Thoracic aorta (tissue), 2 donors: ENCODE results near the gene CLEC10A. TPM values are rescaled to one million over a fixed set of nuclear protein-coding genes. Genes with fewer than 3 reads are reported as not detected.
"Not testable (repeated sequence)": the region's sequence is repeated elsewhere in the genome, so short reads cannot be mapped to it uniquely, and the experiment has no call there.

ENCODE experiments used
- ATAC-seq: fragments of 150-250 bp; one replicate; pipeline ENCODE4 v1.8.0; 2017; ENCODE audit warnings: low read depth; ENCODE audit not compliant: insufficient number of reproducible peaks, low FRiP score
- DNase-seq: peaks from one replicate; pipeline ENCODE4 v3.0.0-alpha.2; 2020; ENCODE audit warnings: low spot score
- H3K27ac ChIP-seq, 2 donors: fragments of 200-600 bp; sonication (generic); 1 replicate in 1 of 2; 2 replicates in 1 of 2; pipeline ENCODE4 v1.5.1; 2016; ENCODE audit warnings: mild to moderate bottlenecking in 2 of 2, moderate library complexity in 2 of 2
- H3K27me3 ChIP-seq: fragments of 200-600 bp; sonication (generic); replicated peaks from 2 replicates; pipeline ENCODE4 v1.6.0; 2016; ENCODE audit warnings: mild to moderate bottlenecking; ENCODE audit not compliant: insufficient read depth
- H3K36me3 ChIP-seq: fragments of 200-600 bp; sonication (generic); one replicate; pipeline ENCODE4 v1.5.1; 2016
- H3K4me1 ChIP-seq, 2 donors: fragments of 200-600 bp; sonication (generic); 1 replicate in 1 of 2; 2 replicates in 1 of 2; pipeline versions ENCODE4 v1.5.1 to v1.6.0; 2016; ENCODE audit warnings: low read depth in 2 of 2, mild to moderate bottlenecking in 1 of 2; ENCODE audit not compliant: control insufficient read depth in 1 of 2
- H3K4me3 ChIP-seq: fragments of 200-600 bp; sonication (generic); 2 replicates; pipeline ENCODE4 v1.5.1; 2016; ENCODE audit warnings: mild to moderate bottlenecking
- H3K9me3 ChIP-seq: fragments of 200-600 bp; sonication (generic); 2 replicates; pipeline ENCODE4 v1.5.1; 2016
- total RNA-seq, 2 donors: library from RNA; depleted of rRNA; stranded (reverse); fragments of >200 nt; gene quantifications; one replicate each; pipeline versions ENCODE4 v1.1.0 to v1.2.3, GENCODE V29; 2016
- TF ChIP-seq, protein P1 (sequence below): fragments of 200-600 bp; sonication (generic); IDR thresholded peaks from one replicate; pipeline ENCODE4 v1.5.1; 2019; ENCODE audit warnings: antibody characterized with exemption

The CLEC10A gene, protein sequence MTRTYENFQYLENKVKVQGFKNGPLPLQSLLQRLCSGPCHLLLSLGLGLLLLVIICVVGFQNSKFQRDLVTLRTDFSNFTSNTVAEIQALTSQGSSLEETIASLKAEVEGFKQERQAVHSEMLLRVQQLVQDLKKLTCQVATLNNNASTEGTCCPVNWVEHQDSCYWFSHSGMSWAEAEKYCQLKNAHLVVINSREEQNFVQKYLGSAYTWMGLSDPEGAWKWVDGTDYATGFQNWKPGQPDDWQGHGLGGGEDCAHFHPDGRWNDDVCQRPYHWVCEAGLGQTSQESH
- 1 to 10 TPM; 3.2 to 5.8 TPM for total RNA-seq

DNA sequence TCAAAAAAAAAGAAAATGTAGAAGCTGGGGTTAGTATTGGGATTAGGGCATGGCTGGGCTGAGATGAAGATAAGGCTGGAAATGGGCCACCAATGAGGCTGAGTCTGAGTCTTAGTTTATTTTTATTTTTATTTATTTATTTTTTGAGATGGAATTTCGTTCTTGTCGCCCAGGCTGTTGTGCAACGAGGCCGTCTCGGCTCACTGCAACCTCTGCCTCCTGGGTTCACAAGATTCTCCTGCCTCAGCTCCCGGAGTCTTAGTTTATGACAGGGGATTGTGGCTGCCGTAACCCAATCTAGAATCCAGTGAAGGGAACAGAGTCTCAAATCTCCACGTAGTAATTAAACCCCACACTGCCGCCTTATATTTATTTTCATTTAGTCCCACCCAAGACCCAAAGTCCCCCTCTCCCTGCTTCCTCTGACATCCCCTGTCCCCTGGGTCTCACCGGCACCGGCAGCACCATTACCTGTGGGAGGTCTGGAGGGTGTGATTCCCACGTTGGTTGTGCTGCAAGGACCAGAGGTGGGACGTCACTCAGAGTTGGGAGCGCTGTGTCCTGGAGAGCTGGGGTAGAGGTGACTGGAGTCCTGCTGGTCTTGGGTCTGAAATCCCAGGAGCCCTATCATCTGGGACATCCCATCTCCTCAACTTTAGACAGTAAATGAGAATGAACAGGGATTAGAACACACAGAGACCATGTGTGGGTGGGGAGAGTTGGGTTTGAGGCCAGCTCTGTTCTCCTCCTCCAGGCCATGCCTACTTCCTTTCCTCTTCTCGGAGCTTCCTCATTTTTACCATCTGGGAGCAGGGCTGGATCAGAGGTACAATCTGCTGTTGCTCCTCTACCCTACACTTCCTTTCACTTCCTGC, at the start of gene CLEC10A:
Gene CLEC10A, minus strand, starts transcription at position 671 of the 875 bp plus-strand sequence. CDS start 1,439 bp downstream, outside the sequence.
- H3K4me1 ChIP-seq: no peaks in the 10 kb centered on the region
- TF ChIP-seq, protein P1, sequence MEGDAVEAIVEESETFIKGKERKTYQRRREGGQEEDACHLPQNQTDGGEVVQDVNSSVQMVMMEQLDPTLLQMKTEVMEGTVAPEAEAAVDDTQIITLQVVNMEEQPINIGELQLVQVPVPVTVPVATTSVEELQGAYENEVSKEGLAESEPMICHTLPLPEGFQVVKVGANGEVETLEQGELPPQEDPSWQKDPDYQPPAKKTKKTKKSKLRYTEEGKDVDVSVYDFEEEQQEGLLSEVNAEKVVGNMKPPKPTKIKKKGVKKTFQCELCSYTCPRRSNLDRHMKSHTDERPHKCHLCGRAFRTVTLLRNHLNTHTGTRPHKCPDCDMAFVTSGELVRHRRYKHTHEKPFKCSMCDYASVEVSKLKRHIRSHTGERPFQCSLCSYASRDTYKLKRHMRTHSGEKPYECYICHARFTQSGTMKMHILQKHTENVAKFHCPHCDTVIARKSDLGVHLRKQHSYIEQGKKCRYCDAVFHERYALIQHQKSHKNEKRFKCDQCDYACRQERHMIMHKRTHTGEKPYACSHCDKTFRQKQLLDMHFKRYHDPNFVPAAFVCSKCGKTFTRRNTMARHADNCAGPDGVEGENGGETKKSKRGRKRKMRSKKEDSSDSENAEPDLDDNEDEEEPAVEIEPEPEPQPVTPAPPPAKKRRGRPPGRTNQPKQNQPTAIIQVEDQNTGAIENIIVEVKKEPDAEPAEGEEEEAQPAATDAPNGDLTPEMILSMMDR: no peak
- DNase-seq (no peak), ATAC-seq (no peak)
- H3K36me3 ChIP-seq: no peaks in the 10 kb centered on the region
- H3K4me3 ChIP-seq: no peak within 1 kb of the TSS
- H3K27me3 ChIP-seq: no peaks in the 10 kb centered on the region
- no peak within 1 kb of the TSS for H3K27ac ChIP-seq
- H3K9me3 ChIP-seq: no peaks in the 10 kb centered on the region

DNA sequence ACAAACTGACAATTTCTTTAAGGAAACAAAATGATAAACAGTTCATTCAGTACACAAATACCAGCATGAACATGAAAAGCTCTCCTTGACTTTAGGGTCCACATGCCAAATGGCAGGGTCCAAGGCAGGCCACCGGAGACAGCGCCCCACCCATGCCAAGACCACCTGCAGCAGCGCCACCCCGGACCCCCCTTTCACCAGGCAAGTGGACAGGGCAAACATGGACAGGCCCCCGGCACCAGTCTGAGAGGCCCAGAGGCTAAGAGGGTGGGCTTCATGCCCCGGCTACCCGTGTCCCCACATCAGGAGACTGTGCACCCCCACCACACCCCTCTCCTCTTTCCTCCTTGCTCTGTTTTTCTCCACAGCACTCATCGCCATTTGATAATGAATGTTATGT, 49.3 kb upstream of the CLEC10A start:
- no peak overlapping the region for H3K27ac ChIP-seq
- ATAC-seq (no peak), DNase-seq (no peak)
- no peaks in the 10 kb centered on the region for H3K27me3 ChIP-seq
- H3K4me1 ChIP-seq: no peaks in the 10 kb centered on the region
- no peaks in the 10 kb centered on the region for H3K36me3 ChIP-seq
- TF ChIP-seq, protein P1: no peak
- H3K4me3 ChIP-seq: no peak overlapping the region
- no peaks in the 10 kb centered on the region for H3K9me3 ChIP-seq

DNA sequence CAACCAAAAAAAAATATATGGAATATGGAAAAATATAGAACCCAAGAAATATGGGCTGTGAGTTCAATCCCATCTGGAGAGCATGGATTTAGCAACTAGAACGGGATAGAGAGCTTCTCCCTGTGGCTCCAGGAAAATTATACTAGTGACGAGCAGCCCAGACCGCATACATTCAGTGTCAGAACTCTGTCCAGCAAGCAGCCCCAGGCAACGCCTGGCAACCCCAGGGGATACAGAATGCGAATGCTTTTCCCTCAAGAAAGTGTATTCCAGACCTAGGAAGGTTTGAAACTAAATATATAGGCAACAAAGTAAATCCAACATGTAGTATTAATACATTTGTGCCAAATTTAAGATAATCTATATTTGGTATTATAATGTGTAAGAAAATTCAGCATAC, 48.1 kb upstream of the CLEC10A start:
- H3K4me1 ChIP-seq: no peaks in the 10 kb centered on the region
- no peaks in the 10 kb centered on the region for H3K9me3 ChIP-seq
- no peak overlapping the region for H3K27ac ChIP-seq
- no peaks in the 10 kb centered on the region for H3K36me3 ChIP-seq
- DNase-seq (no peak), ATAC-seq (no peak)
- TF ChIP-seq, protein P1: no peak
- H3K27me3 ChIP-seq: no peaks in the 10 kb centered on the region
- no peak overlapping the region for H3K4me3 ChIP-seq

DNA sequence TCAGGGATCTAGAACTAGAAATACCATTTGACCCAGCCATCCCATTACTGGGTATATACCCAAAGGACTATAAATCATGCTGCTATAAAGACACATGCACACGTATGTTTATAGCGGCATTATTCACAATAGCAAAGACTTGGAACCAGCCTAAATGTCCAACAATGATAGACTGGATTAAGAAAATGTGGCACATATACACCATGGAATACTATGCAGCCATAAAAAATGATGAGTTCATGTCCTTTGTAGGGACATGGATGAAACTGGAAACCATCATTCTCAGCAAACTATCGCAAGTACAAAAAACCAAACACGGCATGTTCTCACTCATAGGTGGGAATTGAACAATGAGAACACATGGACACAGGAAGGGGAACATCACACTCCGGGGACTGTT, 47.5 kb upstream of the CLEC10A start:
- not testable (repeated sequence) for H3K9me3 ChIP-seq, H3K27me3 ChIP-seq, H3K27ac ChIP-seq, H3K36me3 ChIP-seq, ATAC-seq, H3K4me1 ChIP-seq, DNase-seq, H3K4me3 ChIP-seq

DNA sequence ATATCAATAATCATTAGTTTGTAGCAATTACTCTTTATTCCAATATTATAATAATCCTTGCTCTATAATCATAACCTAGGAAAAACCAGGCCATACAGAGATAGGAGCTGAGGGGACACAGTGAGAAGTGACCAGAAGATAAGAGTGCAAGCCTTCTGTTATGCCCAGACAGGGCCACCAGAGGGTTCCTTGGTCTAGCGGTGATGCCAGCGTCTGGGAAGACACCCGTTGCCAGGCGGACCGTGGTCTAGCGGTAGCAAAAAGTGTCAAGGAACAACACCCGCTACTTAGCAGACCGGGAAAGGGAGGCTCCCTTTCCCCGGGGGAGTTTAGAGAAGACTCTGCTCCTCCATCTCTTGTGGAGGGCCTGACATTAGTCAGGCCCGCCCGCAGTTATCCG, 46.3 kb upstream of the CLEC10A start:
- ATAC-seq, H3K9me3 ChIP-seq, DNase-seq, H3K4me1 ChIP-seq, H3K36me3 ChIP-seq, H3K27me3 ChIP-seq, H3K4me3 ChIP-seq, H3K27ac ChIP-seq: not testable (repeated sequence)

DNA sequence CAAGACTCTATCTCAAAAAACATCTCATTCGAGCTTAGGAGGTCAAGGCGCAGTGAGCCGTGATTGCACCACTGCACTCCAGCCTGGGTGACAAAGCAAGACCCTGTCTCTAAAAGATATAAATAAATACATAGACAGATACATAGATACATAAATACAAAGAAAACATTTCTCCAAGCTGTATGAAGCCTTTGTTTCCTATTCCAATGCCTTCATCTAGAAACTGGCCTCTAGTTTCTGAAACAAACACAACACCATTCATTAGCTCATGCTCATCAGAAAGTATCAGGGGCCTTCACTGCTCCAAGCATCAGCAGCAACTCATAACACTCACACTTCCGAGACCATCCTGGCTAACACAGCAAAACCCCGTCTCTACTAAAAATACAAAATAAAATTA, 44.9 kb upstream of the CLEC10A start:
- Histone ChIP-seq H3K27me3 (no peaks in the 10 kb centered on the region), H3K27ac (no peak overlapping the region), H3K9me3 (no peaks in the 10 kb centered on the region), H3K36me3 (no peaks in the 10 kb centered on the region), H3K4me1 (no peaks in the 10 kb centered on the region), H3K4me3 (no peak overlapping the region)
- TF ChIP-seq, protein P1: no peak
- DNase-seq (no peak), ATAC-seq (no peak)
